KOPT-K1 (cell line): ENCODE measurements around the gene SLAMF9.
"Not testable (repeated sequence)": the region's sequence is repeated elsewhere in the genome, so short reads cannot be mapped to it uniquely, and the experiment has no call there.

Experiments used
- H3K27ac ChIP-seq: fragments of 200-600 bp; sonication (generic); 2 replicates; pipeline ENCODE4 v1.5.1; 2016; ENCODE audit warnings: antibody characterized with exemption, mild to moderate bottlenecking, low read depth, low read length; ENCODE audit not compliant: poor library complexity, severe bottlenecking
- H3K36me3 ChIP-seq: fragments of 200-600 bp; sonication (generic); 2 replicates; pipeline ENCODE4 v1.5.1; 2017; ENCODE audit warnings: antibody characterized with exemption, mild to moderate bottlenecking, low read length, moderate library complexity; ENCODE audit not compliant: insufficient read depth
- H3K9me3 ChIP-seq: fragments of 200-600 bp; sonication (generic); 2 replicates; pipeline ENCODE4 v1.5.1; 2017; ENCODE audit warnings: antibody characterized with exemption, low read length, mild to moderate bottlenecking; ENCODE audit not compliant: insufficient read depth, poor library complexity, severe bottlenecking

The SLAMF9 gene

DNA sequence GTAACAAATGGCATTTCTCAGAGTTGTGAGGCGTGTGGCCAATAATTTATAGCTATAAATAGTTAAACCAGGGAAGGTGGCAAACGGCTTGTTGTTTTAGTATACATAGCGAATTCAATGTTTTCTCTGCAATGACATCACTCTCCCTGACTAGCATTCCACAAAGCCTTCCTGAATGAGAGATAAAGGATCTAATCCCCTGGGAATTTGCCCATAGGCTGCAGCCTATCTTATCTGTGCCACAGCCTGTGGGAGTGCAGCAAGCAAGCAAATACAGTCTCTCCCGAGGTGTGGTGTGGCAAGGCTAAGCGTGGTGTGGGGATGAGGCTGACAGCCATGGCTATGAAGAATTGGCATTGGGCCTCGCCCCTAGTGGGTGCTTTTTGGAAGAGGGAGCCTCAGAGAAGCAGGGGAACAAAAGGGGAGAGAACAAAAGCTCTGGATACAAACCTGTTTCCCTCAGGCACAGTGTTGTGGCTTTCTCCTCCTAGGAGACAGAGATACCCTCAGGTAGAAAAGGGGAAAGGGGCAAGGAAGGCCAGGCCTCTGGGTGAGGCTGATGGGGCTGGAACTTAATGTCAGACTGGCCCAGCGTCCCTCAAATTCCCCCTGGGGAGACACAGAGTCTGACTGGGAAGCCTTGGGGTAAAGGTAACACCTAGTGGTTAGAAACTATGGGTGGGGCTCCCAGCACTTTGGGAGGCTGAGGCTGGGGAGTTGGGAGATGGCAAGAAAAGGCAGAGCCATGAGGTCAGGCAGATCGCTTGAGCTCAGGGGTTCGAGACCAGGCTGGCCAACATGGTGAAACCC lies 37.6 kb downstream of the SLAMF9 start:
- Histone ChIP-seq H3K27ac (no peak overlapping the region), H3K9me3 (no peaks in the 10 kb centered on the region), H3K36me3 (peaks cover 62% of the 10 kb centered on the region)

DNA sequence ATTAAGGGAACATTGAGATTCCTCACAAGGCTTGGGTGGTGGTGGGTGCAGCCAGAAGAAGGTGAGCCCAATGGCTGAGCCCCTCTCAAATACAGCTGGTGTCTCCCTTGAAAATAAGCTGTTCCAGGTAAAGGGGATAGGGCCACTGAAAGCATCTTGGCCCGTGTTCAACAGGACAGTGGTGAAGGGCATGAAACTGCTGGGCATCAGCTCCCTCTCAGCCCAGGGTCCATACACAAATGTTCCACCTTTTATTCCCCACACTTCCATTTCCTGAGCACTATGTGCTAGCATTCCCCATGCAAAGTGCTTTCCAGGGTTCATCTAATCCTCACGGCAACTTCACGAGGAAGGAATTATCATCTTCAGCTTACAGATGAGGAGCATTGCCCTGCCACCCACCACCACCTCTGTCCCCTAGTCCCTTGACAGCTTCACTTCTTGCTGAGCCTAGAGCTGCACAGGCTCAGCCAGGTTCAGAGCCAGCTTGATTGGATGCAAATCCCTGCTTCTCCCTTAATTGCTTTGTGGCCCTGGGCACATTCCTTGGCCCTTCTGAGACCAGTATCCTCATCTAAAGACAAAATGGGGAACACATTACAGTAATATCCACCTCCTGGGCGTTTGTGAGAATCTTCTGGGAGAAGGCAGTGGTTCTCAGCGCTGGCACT lies 38.3 kb downstream of the SLAMF9 start:
- Histone ChIP-seq H3K9me3 (no peaks in the 10 kb centered on the region), H3K36me3 (peaks cover 55% of the 10 kb centered on the region)

DNA sequence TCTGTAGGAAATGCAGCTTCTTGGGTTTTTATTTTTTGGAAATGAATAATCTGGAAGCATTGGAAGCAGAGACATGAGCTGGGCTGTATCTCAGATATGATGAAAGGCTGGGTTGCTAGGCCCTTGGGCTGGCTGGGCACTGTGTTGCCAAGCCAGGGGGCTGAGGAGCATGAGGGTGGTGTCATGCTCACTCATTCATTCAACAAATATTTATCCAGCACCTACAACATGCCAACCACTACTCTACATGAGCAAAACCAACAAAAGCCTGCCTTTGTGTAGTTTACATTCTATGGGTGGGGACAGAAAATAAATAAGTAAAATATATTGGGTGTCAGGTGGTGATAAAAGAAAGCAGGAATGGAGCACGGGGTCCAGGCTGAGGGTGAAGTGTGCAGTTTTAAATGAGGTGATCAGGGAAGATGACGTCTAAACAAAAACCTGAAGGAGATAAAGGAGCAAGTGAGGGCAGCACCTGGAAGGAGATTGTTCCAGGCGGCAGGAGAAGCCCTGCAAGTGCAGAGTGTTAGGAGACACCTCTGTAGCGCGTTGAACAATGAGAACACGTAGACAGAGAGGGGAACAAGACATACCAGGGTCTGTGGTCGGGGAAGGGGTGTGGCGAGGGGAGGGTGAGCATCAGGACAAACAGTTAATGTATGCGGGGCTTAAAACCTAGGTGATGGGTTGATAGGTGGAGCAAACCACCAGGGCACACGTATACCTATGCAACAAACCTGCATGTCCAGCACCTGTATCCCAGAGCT lies 39.6 kb downstream of the SLAMF9 start:
- no peaks in the 10 kb centered on the region for H3K9me3 ChIP-seq
- H3K36me3 ChIP-seq: peaks cover 42% of the 10 kb centered on the region
- no peak overlapping the region for H3K27ac ChIP-seq

More for the DNA sequence above, 38.3 kb downstream of the SLAMF9 start:
- no peak overlapping the region for H3K27ac ChIP-seq

DNA sequence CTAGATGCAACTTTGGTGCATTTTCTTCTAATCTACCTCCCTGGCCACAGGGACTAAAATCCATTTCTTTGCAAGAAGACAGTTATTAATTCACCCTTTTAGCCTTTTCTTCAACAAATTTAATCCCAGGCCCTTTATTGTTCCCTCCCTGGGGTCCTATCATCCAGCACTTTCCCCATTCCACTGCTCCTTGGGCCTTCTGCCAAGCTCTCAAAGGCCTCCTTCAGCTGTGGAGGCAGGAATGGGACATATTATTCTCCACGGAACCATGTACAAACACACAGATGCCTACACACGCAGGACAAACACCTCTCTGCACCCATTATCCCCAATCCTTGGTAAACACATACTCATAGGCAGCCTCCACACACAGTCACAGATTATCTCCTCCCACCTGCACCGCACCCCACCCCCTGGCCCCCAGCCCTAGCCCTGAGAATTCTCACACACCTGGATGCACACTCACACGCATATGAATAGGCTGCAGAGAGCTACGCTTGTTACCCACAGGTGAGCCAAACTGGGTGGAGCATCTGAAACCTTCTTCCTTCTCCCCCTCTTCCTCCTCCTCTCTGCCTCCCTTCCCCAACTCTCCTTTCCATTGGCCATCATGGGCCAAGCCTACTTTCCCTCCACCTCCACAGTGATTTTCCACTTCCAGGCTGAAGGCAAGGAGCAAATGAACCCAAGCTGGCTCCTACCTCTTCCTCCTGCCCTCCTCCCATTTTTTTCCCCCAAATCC lies 40.4 kb downstream of the SLAMF9 start:
- no peaks in the 10 kb centered on the region for H3K9me3 ChIP-seq
- peaks cover 34% of the 10 kb centered on the region for H3K36me3 ChIP-seq
- no peak overlapping the region for H3K27ac ChIP-seq

DNA sequence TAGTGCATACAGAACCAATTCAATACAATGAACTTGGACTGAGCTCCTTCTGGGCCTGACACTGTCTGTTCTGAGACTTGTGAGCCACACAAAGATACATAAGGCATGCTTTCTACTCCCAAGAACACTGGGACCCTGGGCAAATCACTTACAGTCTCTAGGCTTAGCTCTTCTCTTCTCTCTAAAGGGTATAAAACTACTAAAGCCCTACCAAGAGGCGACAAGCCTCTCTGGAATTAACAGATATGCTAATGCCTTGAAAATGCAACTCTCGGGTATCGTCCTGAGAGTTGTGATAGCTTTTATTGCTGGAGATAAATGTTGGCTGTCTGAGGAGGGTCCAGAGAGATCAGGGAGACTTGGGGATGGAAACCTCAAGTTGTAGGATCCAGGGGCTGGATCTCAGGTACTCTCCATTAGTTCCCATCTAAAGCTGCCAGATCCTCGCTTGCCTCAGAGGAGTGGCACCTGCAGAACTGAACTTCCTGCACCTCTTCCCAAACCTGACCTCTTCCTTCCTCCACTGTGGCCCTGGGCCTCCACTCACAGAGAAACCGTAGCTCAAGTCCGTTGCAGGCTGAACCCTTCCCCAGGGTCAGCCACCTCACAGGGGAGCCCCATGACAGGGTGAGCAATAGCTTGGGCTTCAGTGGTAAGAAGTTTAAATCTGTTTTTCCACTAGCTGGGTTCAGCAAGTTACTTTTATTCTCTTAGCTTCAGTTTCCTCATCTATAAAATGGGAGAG lies 42.5 kb downstream of the SLAMF9 start:
- Histone ChIP-seq H3K27ac (peak overlapping the region; percentile 75), H3K9me3 (no peaks in the 10 kb centered on the region), H3K36me3 (peaks cover 13% of the 10 kb centered on the region)

DNA sequence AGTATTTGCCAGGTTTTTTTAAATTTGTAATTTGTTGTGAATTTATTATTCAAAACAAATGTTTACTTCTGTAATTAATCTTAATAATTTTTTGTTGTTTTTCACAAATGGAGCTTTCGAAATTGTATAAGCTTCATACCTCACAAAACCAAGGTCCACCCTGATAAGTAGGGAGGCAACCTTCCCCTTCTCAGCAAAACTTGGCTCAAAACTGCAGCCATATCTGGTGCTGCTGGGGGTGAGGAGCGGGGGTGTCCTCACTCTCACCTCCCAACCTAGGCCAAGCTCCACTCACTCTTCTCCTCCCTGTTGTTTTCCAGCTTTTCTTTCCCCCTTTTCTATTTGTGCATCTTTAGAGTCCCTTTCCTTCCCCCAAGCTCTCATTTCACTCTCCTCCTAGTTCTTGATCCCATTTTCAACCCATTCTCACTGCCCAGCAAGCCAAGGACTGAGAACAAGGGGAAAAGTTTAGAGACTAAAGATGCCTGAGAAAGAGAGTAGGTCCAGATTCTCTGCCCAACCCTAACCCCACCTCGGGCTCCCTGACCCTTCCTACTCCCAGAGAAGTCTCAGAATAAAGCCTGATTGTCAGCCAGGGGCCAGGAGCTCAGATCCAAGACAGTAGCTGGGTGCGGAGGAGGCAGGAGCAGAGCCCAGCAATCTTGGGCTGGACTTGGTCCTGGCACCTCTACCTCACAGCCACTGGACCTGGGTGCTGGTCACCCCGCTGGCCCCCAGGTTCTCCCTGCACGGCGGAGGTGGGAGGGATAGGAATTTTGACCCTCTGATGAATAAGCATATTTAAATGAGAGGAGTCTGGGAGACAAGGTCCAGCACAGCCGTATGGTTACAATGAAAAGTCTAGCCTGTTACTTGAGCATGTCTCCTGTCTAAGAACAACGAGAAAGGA lies 45.8 kb downstream of the SLAMF9 start:
- Histone ChIP-seq H3K27ac (no peak overlapping the region), H3K36me3 (no peaks in the 10 kb centered on the region), H3K9me3 (no peaks in the 10 kb centered on the region)

DNA sequence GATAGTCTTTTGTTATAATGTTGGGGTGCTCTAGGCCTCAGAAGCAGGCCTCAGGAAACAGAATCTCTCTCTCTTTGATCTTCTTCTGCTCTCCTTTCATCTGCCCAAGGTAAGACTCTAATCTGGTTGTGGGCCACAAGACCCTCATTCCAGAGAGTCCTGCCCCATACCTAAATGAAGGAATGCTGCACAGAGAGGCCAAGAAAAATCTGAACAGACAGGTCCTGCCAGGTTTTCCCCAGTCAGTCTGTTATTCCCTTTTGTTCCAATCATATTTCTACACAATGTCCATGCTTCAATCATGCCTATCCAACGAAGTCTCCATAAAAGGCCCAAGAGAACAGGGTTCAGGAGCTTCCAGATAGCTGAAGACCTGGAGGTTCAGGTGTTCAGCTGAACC lies 47.1 kb downstream of the SLAMF9 start:
- no peaks in the 10 kb centered on the region for H3K9me3 ChIP-seq
- H3K27ac ChIP-seq: no peak overlapping the region
- H3K36me3 ChIP-seq: no peaks in the 10 kb centered on the region

- not testable (repeated sequence) for H3K9me3 ChIP-seq, H3K27ac ChIP-seq
Measured at GRCh38 chr1:159904036-159904435, 50.0 kb downstream of the SLAMF9 start.

GRCh38 chr1:159902541-159902940 lies 51.5 kb downstream of the SLAMF9 start:
- Histone ChIP-seq H3K27ac (no peak overlapping the region), H3K36me3 (no peaks in the 10 kb centered on the region), H3K9me3 (no peaks in the 10 kb centered on the region)

More at GRCh38 chr1:159904036-159904435, 50.0 kb downstream of the SLAMF9 start:
- H3K36me3 ChIP-seq: not testable (repeated sequence)
